Panc1 (cell line): ENCODE data around the gene ATF6B. TPM values are rescaled to one million over a fixed set of nuclear protein-coding genes. Genes with fewer than 3 reads are reported as not detected.

ENCODE experiments used
- ATAC-seq: fragments of 200-7000 bp; cut with Tn5 transposase; 2 replicates; pipeline ENCODE4 v1.9.1; 2020; ENCODE audit warnings: mild to moderate bottlenecking, moderate library complexity
- BruUV-seq: library from RNA; stranded (reverse); fragments of 400-500 nt; replicated peaks from 2 replicates; lab custom pipeline; 2021; lab: Mats Ljungman, UMichigan
- CTCF ChIA-PET: fragments of 300-600 bp; sonication (Branson Sonifier 250); formaldehyde crosslinking; loops from one replicate; lab custom pipeline; 2022; ENCODE audit warnings: antibody characterized with exemption; lab: Charles Lee
- POLR2A ChIA-PET: fragments of 300-600 bp; sonication (Branson Sonifier 250); formaldehyde crosslinking; loops from one replicate; lab custom pipeline; 2022; ENCODE audit warnings: antibody characterized with exemption; lab: Charles Lee
- DNase-seq: peaks from one replicate; pipeline ENCODE4 v3.0.0-alpha.2; 2010; ENCODE audit warnings: low read depth, low spot score
- H3K27ac ChIP-seq: 2 replicates; pipeline ENCODE4 v1.5.1; 2011; ENCODE audit warnings: mild to moderate bottlenecking, low read length, inconsistent platforms
- H3K27me3 ChIP-seq: fragments of 200-500 bp; sonication (Bioruptor generic); 2 replicates; pipeline ENCODE4 v1.6.0; 2014; ENCODE audit warnings: low read length, inconsistent platforms; ENCODE audit not compliant: control insufficient read depth, insufficient read depth
- H3K36me3 ChIP-seq: fragments of 200-500 bp; sonication (Bioruptor generic); 2 replicates; pipeline ENCODE4 v1.5.1; 2014; ENCODE audit warnings: inconsistent platforms, mild to moderate bottlenecking, low read length, moderate library complexity; ENCODE audit not compliant: control insufficient read depth, insufficient read depth
- H3K4me1 ChIP-seq: 2 replicates; pipeline ENCODE4 v1.5.1; 2011; ENCODE audit warnings: inconsistent platforms, mild to moderate bottlenecking, low read length, moderate library complexity; ENCODE audit not compliant: control insufficient read depth, insufficient read depth
- H3K4me3 ChIP-seq, 2 experiments: 2 replicates each; pipeline ENCODE4 v1.5.1; 2011 to 2012; ENCODE audit warnings: low read depth in 2 of 2, low read length in 2 of 2, mild to moderate bottlenecking in 2 of 2, inconsistent platforms in 1 of 2, moderate library complexity in 1 of 2
- H3K9me3 ChIP-seq: fragments of 200-500 bp; sonication (Bioruptor generic); 2 replicates; pipeline ENCODE4 v1.5.1; 2014; ENCODE audit warnings: low read depth, mild to moderate bottlenecking, inconsistent platforms, low read length, moderate library complexity; ENCODE audit not compliant: control insufficient read depth, insufficient read depth
- CTCF ChIP-seq: fragments of 450-650 bp; IDR thresholded peaks from 2 replicates; pipeline ENCODE4 v1.5.1; 2017; ENCODE audit warnings: mild to moderate bottlenecking
- POLR2AphosphoS5 ChIP-seq: IDR thresholded peaks from 2 replicates; pipeline ENCODE4 v1.6.1; 2012; ENCODE audit warnings: mild to moderate bottlenecking, low read depth, low read length, moderate library complexity
- REST ChIP-seq, 2 experiments: IDR thresholded peaks; 2 replicates each; pipeline ENCODE4 v1.6.1; 2011 to 2012; ENCODE audit warnings: low read depth in 2 of 2, control low read depth in 1 of 2, low read length in 1 of 2, mild to moderate bottlenecking in 1 of 2, moderate library complexity in 1 of 2; ENCODE audit not compliant: insufficient read depth in 1 of 2
- SIN3A ChIP-seq: IDR thresholded peaks from 2 replicates; pipeline ENCODE4 v1.6.1; 2012; ENCODE audit warnings: low read depth, mild to moderate bottlenecking, low read length, moderate library complexity, borderline replicate concordance; ENCODE audit not compliant: insufficient read depth
- TCF7L2 ChIP-seq: IDR thresholded peaks from 2 replicates; pipeline ENCODE4 v1.6.1; 2011; ENCODE audit warnings: mild to moderate bottlenecking, low read depth, low read length, inconsistent platforms
- in situ Hi-C: cut with HindIII; loops from 2 replicates; pipeline ENCODE4 v1.10.0; 2016; ENCODE audit warnings: low sequenced_read_pairs, low pct_unique_long_range_greater_than_20kb
- intact Hi-C: fragments of 100-400 bp; cut with micrococcal nuclease; formaldehyde crosslinking; loops from one replicate; pipeline ENCODE4 v1.10.0; 2022; ENCODE audit not compliant: unreplicated experiment
- total RNA-seq: library from RNA; stranded (reverse); gene quantifications from one replicate; pipeline ENCODE4 v1.2.1, GENCODE V29; 2021; ENCODE audit not compliant: unreplicated experiment

Gene ATF6B
- total RNA-seq, 1 experiment from 2014 or later: 127 TPM

GRCh38 chr6:32096087-32096393, 32.0 kb downstream of the ATF6B start:
- ATAC-seq (peak; percentile 13), DNase-seq (no peak)
- Histone ChIP-seq H3K36me3 (no peaks in the 10 kb centered on the region), H3K4me3 (0 out of 4 replicates have a peak overlapping the region, but pooled peaks of 1 of the 2 experiments have one; percentile 0), H3K9me3 (no peaks in the 10 kb centered on the region), H3K27me3 (no peaks in the 10 kb centered on the region; the same call in 1 of the 2 replicates), H3K27ac (no peak overlapping the region), H3K4me1 (no peaks in the 10 kb centered on the region)
- BruUV-seq: no TSS peak
- intact Hi-C loops (no loop called here), in situ Hi-C loops (no loop called here)
- ChIA-PET CTCF (no interaction called here), POLR2A (interaction anchor here (0.7 kb wide), 1 partner anchor 442 kb away, joined by 3 read pairs; no protein-coding TSS in a partner anchor)
- TF ChIP-seq CTCF: no peak

GRCh38 chr6:32095338-32096086, 32.5 kb downstream of the ATF6B start:
- H3K36me3 ChIP-seq: no peaks in the 10 kb centered on the region
- no peak for DNase-seq
- no peaks in the 10 kb centered on the region for H3K9me3 ChIP-seq
- ChIA-PET POLR2A (interaction anchor here (0.7 kb wide), 1 partner anchor 441 kb away, joined by 3 read pairs; no protein-coding TSS in a partner anchor), CTCF (interaction anchor here (0.5 kb wide), 1 partner anchor 9 kb away, joined by 3 read pairs; no protein-coding TSS in a partner anchor)
- peak; percentile 22 for ATAC-seq
- TF ChIP-seq CTCF (no peak), REST (IDR thresholded peaks at IDR 0.05; ENCODE audit: insufficient read depth in 1 of 2, low read depth in 2 of 2, low read length in 1 of 2) (no peak), POLR2AphosphoS5 (no peak), TCF7L2 (no peak), SIN3A (no peak)
- in situ Hi-C loops (no loop called here), intact Hi-C loops (no loop called here)
- H3K4me3 ChIP-seq: no peak overlapping the region
- H3K4me1 ChIP-seq: no peaks in the 10 kb centered on the region
- no TSS peak for BruUV-seq
- H3K27me3 ChIP-seq: no peaks in the 10 kb centered on the region; the same call in 1 of the 2 replicates
- H3K27ac ChIP-seq: no peak overlapping the region
